Natural killer cell (primary cell): ENCODE results near the gene PRDX2. TPM values are rescaled to one million over a fixed set of nuclear protein-coding genes. Genes with fewer than 3 reads are reported as not detected.

Source experiments
- ATAC-seq, 3 donors: fragments of 150-1000 bp in 2 of 3; fragments of 200-7000 bp in 1 of 3; cut with Tn5 transposase; 1 replicate in 1 of 3; 2 replicates in 2 of 3; pipeline ENCODE4 v1.10.0; 2021; ENCODE audit warnings: mild to moderate bottlenecking in 2 of 3, moderate library complexity in 2 of 3
- DNase-seq, 2 donors: peaks; one replicate each; pipeline versions ENCODE4 v3.0.0 to v3.0.0-alpha.2; 2013 to 2021; ENCODE audit warnings: mixed read lengths in 1 of 2
- H3K27ac ChIP-seq: one replicate; pipeline ENCODE4 v1.5.1; 2013; ENCODE audit warnings: mild to moderate bottlenecking, low read length
- H3K27me3 ChIP-seq: one replicate; pipeline ENCODE4 v1.6.1; 2013; ENCODE audit warnings: low read length; ENCODE audit not compliant: control insufficient read depth, insufficient read depth
- H3K36me3 ChIP-seq: one replicate; pipeline ENCODE4 v1.6.1; 2013; ENCODE audit warnings: low read length; ENCODE audit not compliant: control insufficient read depth, insufficient read depth
- H3K4me1 ChIP-seq: one replicate; pipeline ENCODE4 v1.6.1; 2013; ENCODE audit warnings: low read length; ENCODE audit not compliant: control insufficient read depth, insufficient read depth
- H3K4me3 ChIP-seq: one replicate; pipeline ENCODE4 v1.5.1; 2013; ENCODE audit warnings: low read length
- H3K9me3 ChIP-seq: one replicate; pipeline ENCODE4 v1.6.1; 2013; ENCODE audit warnings: low read length; ENCODE audit not compliant: control insufficient read depth, insufficient read depth
- H3K27ac Mint-ChIP-seq, 2 donors: one replicate each; pipeline ENCODE4 v1.8.0; 2022; ENCODE audit warnings: mild to moderate bottlenecking in 2 of 2, mixed read lengths in 2 of 2, moderate library complexity in 1 of 2
- H3K27me3 Mint-ChIP-seq, 2 donors: one replicate each; pipeline ENCODE4 v1.8.0; 2022; ENCODE audit warnings: low read depth in 2 of 2, mixed read lengths in 2 of 2
- H3K36me3 Mint-ChIP-seq: one replicate; pipeline ENCODE4 v1.8.0; 2022; ENCODE audit warnings: mixed read lengths
- H3K4me1 Mint-ChIP-seq, 2 donors: one replicate each; pipeline ENCODE4 v1.8.0; 2022; ENCODE audit warnings: mixed read lengths in 2 of 2
- H3K4me3 Mint-ChIP-seq: one replicate; pipeline ENCODE4 v1.8.0; 2022; ENCODE audit warnings: mild to moderate bottlenecking, moderate library complexity, mixed read lengths
- H3K9me3 Mint-ChIP-seq, 2 donors: one replicate each; pipeline ENCODE4 v1.8.0; 2022; ENCODE audit warnings: mixed read lengths in 2 of 2
- WGBS: methylation state at CpG from one replicate; pipeline ENCODE4 v1.1.7; 2013; ENCODE audit warnings: missing lambda C conversion rate; ENCODE audit not compliant: insufficient coverage; 5-methylcytosine and 5-hydroxymethylcytosine counted together
- intact Hi-C: fragments of 100-400 bp; cut with micrococcal nuclease; formaldehyde crosslinking; loops from one replicate; pipeline ENCODE4 v1.14.2; 2022
- total RNA-seq, 4 donors: library from RNA; stranded (reverse); fragments of 120-200 nt in 1 of 4; gene quantifications; one replicate each; pipeline versions ENCODE4 v1.2.3 to v1.2.4, GENCODE V29; 2013 to 2022
- TF ChIP-seq, protein P1 (sequence below): fragments of 200-600 bp; IDR thresholded peaks from one replicate; pipeline ENCODE4 v1.8.0; 2022; ENCODE audit warnings: antibody characterized with exemption

PRDX2 gene
- total RNA-seq, 3 donors from 2014 or later (not counting 1 experiment from before 2014, with no cell fraction given) = 28.8 to 67.1 (median 66.9) TPM

GRCh38 chr19:12752056-12752781 is 49.4 kb downstream of the PRDX2 start:
- intact Hi-C loops = no loop called here
- no peaks in the 10 kb centered on the region for H3K9me3 Mint-ChIP-seq
- peaks cover 1% of the 10 kb centered on the region for H3K4me1 ChIP-seq
- H3K9me3 ChIP-seq = peaks cover 9% of the 10 kb centered on the region
- no peaks in the 10 kb centered on the region for H3K27me3 ChIP-seq
- no peaks in the 10 kb centered on the region for H3K36me3 Mint-ChIP-seq
- no peak overlapping the region for H3K27ac Mint-ChIP-seq
- peaks cover 0 to 5% of the 10 kb centered on the region in 2 donors for H3K4me1 Mint-ChIP-seq
- peaks cover 10% of the 10 kb centered on the region for H3K36me3 ChIP-seq
- 85% methylated on average over 20 of the region's 23 CpGs for WGBS
- TF ChIP-seq, protein P1, sequence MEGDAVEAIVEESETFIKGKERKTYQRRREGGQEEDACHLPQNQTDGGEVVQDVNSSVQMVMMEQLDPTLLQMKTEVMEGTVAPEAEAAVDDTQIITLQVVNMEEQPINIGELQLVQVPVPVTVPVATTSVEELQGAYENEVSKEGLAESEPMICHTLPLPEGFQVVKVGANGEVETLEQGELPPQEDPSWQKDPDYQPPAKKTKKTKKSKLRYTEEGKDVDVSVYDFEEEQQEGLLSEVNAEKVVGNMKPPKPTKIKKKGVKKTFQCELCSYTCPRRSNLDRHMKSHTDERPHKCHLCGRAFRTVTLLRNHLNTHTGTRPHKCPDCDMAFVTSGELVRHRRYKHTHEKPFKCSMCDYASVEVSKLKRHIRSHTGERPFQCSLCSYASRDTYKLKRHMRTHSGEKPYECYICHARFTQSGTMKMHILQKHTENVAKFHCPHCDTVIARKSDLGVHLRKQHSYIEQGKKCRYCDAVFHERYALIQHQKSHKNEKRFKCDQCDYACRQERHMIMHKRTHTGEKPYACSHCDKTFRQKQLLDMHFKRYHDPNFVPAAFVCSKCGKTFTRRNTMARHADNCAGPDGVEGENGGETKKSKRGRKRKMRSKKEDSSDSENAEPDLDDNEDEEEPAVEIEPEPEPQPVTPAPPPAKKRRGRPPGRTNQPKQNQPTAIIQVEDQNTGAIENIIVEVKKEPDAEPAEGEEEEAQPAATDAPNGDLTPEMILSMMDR = no peak
- no peak overlapping the region for H3K4me3 ChIP-seq
- ATAC-seq (no peak), DNase-seq (no peak)
- H3K4me3 Mint-ChIP-seq = no peak overlapping the region
- no peak overlapping the region for H3K27ac ChIP-seq
- H3K27me3 Mint-ChIP-seq = peaks cover 15 to 18% of the 10 kb centered on the region in 2 donors

GRCh38 chr19:12751635-12752034 is 50.0 kb downstream of the PRDX2 start, which contains the start of gene BEST2:
Gene BEST2 (plus strand): TSS chr19:12751791. CDS start chr19:12752593, 802 bp downstream.
- Mint-ChIP-seq H3K36me3 (no peaks in the 10 kb centered on the region), H3K4me1 (peaks cover 0 to 5% of the 10 kb centered on the region in 2 donors), H3K9me3 (no peaks in the 10 kb centered on the region), H3K27me3 (peaks cover 15 to 18% of the 10 kb centered on the region in 2 donors), H3K4me3 (no peak within 1 kb of the TSS), H3K27ac (no peak within 1 kb of the TSS)
- Histone ChIP-seq H3K9me3 (peaks cover 9% of the 10 kb centered on the region), H3K27me3 (no peaks in the 10 kb centered on the region), H3K4me1 (no peaks in the 10 kb centered on the region), H3K4me3 (no peak within 1 kb of the TSS), H3K36me3 (peaks cover 13% of the 10 kb centered on the region), H3K27ac (no peak within 1 kb of the TSS)
- intact Hi-C loops = no loop called here
- DNase-seq = no peak
- TF ChIP-seq, protein P1 = no peak
- ATAC-seq = no peak
- WGBS = 63% methylated on average over 11 of the region's 14 CpGs

DNA sequence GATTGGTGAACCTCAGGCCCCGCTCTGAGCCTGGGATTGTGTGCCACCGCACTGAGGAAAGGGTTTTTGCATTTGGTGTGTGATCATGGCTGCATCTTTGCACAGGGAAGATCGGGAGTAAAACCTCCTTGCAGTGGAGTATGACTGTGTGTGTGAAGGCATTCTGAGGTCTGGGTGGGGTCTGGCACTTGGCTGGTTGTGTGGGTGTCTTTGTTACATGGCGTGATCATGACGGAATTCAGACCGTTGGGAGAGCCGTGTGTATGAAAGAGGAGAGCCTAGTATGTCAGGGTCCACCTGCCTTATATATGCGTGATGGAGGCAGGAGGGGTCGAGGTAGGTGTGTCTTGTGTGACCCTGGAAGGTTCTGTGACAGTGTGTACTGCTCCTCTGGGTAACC is 50.7 kb downstream of the PRDX2 start:
- Mint-ChIP-seq H3K27ac (no peak overlapping the region), H3K36me3 (no peaks in the 10 kb centered on the region), H3K27me3 (peaks cover 14 to 15% of the 10 kb centered on the region in 2 donors), H3K4me3 (no peak overlapping the region), H3K4me1 (peaks cover 0 to 5% of the 10 kb centered on the region in 2 donors), H3K9me3 (no peaks in the 10 kb centered on the region)
- DNase-seq (no peak), ATAC-seq (no peak)
- H3K9me3 ChIP-seq = peaks cover 9% of the 10 kb centered on the region
- TF ChIP-seq, protein P1 = no peak
- WGBS = 75% methylated on average over 9 of the region's 9 CpGs
- H3K27ac ChIP-seq = no peak overlapping the region
- no peak overlapping the region for H3K4me3 ChIP-seq
- H3K27me3 ChIP-seq = no peaks in the 10 kb centered on the region
- peaks cover 18% of the 10 kb centered on the region for H3K36me3 ChIP-seq
- no peaks in the 10 kb centered on the region for H3K4me1 ChIP-seq
- intact Hi-C loops = no loop called here
